Mononuclear cell (primary cell): Measurements from ENCODE around the gene ALK. TPM values are rescaled to one million over a fixed set of nuclear protein-coding genes. Genes with fewer than 3 reads are reported as not detected.

Source experiments
- H3K27me3 ChIP-seq: 2 replicates; pipeline ENCODE4 v1.6.0; 2011; ENCODE audit warnings: low read length, control low read depth; ENCODE audit not compliant: insufficient read depth
- H3K4me1 ChIP-seq: 2 replicates; pipeline ENCODE4 v1.5.1; 2011; ENCODE audit warnings: mild to moderate bottlenecking, low read length, control low read depth; ENCODE audit not compliant: insufficient read depth
- H3K4me3 ChIP-seq: 2 replicates; pipeline ENCODE4 v1.5.1; 2011; ENCODE audit warnings: mild to moderate bottlenecking, low read length, moderate library complexity
- H3K9me3 ChIP-seq: 2 replicates; pipeline ENCODE4 v1.5.1; 2011; ENCODE audit warnings: low read depth, mild to moderate bottlenecking, control low read depth, low read length
- total RNA-seq: library from RNA; depleted of rRNA; stranded (reverse); fragments of >200 nt; gene quantifications from one replicate; pipeline ENCODE4 v1.2.3, GENCODE V29; 2012

The ALK gene
- total RNA-seq, 1 donor: not detected

- Histone ChIP-seq H3K4me1 (no peaks in the 10 kb centered on the region), H3K4me3 (no peak overlapping the region), H3K9me3 (no peaks in the 10 kb centered on the region), H3K27me3 (peaks cover 6% of the 10 kb centered on the region)
Observed at GRCh38 chr2:29425866-29426265, 495.5 kb downstream of the ALK start.

DNA sequence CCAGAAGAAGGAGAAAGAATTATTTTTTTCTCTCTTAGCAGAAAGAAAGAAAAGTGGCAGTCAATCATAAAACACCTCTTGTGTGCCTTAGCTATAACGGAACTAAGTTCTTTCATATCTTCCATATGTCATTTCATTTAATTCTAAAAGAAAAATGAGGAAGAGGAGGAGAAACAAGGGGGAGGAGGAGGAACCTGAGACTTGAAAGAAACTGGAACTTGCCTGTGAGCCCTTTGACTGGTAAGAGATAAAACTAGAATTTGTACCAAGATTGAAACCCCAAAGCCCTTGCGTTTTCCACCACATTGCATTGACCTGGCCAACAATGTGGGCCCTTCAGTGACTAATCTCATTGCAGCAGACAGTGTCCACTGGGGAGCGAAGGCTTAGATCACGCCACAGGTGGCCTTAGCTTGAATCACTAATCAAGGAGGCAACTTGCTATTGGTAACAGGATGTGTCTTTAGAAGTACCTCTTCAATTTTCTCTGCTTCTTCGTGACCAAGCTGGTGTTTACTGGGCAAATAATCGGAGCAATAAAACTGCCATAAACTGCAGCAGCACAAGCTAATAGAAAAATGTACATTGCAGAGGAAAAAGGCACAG, 498.2 kb downstream of the ALK start:
- Histone ChIP-seq H3K4me3 (no peak overlapping the region), H3K9me3 (no peaks in the 10 kb centered on the region), H3K27me3 (peaks cover 6% of the 10 kb centered on the region), H3K4me1 (no peaks in the 10 kb centered on the region)

DNA sequence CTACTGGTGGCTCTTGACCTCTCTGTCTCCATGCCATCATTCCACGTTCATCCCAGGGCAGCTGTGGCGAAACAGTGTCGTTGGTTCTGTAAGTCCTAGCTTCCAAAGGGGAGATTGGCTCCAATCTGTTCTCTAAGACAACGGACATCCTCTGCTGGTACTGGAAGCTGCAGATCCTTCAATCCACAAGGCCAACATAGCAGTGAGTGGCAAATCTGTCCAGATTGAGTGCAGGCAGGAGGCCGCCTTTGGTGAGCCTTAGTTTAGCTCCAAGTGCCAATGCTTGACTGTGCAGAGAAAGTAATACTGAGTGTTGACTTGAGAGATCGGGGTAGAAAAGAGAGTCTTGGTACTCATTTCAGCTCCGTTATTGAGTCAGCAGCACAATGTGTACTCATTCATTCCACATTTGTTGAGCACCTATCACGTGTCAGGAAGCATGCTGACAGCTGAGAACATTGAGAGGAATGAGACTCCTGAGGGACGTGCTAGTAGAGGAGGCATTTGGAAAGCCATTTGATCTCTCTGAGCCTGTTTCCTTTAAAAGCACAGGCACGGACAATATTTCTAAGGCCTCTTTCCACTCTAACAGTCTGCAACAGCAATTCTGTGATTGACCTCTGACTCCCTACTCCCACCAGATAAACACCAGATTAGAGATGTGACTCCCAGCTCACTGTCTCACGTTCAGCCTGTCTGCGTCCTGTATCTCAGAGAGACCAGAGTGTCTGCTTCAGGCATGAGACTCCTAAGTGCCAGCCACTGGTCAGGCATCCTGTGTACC, 500.2 kb downstream of the ALK start:
- Histone ChIP-seq H3K9me3 (no peaks in the 10 kb centered on the region), H3K4me1 (no peaks in the 10 kb centered on the region)

DNA sequence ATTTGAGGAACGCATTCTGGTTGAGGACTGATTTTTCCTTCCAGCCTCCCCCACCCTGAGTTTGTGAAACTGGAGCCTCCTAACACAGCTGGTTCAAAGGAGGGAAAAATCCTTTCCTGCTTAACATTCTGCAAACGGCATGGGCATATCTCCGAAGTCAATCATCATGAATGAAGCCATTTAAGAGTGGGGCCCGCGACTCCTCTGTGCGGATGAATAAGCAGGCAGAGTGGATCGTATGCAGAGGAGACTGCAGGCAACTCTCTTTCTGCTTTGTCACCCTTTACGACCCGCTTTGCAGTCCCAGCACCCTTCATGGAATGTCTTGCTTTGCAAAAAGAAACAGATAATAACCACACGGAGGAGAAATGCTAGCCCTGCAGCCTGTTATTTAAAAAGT, 500.9 kb downstream of the ALK start:
- no peaks in the 10 kb centered on the region for H3K9me3 ChIP-seq
- H3K4me3 ChIP-seq: no peak overlapping the region
- H3K27me3 ChIP-seq: peaks cover 6% of the 10 kb centered on the region
- no peaks in the 10 kb centered on the region for H3K4me1 ChIP-seq

More for the DNA sequence above, 500.2 kb downstream of the ALK start:
- no peak overlapping the region for H3K4me3 ChIP-seq
- peaks cover 6% of the 10 kb centered on the region for H3K27me3 ChIP-seq

- no peak overlapping the region for H3K4me3 ChIP-seq
- no peaks in the 10 kb centered on the region for H3K27me3 ChIP-seq
Observed at GRCh38 chr2:29417630-29418029, 503.8 kb downstream of the ALK start.

DNA sequence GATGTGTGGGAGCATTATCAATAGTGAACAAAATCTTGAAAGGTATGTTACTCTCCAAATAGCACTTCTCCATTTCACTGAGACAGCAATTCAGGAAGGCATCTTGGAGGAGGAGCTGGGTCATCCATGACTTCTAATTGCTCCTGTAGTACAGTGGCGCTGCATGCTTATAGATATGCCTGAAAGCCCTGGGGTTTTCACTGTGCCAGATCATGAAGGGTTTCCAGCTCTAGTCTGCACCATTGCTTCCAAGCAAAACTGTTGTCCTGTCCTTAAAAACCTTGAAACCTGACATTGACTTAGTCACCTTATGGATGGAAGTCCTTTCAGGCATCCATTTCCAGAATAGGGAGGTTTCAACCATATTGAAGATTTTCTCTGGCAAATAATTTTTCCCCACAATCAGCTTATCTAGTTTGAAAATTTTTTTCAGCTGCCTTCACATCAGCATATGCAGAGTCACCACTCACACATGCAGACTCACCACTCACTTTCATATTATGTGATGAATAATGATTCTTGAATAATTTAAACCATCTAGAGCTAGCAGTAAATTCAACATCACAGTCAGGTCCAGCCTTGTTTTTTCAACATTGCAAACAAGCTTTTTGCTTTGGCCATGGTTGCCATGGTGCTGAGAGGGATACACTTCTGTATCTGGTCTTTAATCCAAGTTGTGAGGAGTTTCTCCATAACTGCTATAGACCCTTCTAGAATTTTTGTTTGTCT, 509.0 kb downstream of the ALK start:
- H3K4me1 ChIP-seq: no peaks in the 10 kb centered on the region
- no peaks in the 10 kb centered on the region for H3K9me3 ChIP-seq
- H3K4me3 ChIP-seq: no peak overlapping the region
- no peaks in the 10 kb centered on the region for H3K27me3 ChIP-seq

More at GRCh38 chr2:29417630-29418029, 503.8 kb downstream of the ALK start:
- no peaks in the 10 kb centered on the region for H3K9me3 ChIP-seq
- no peaks in the 10 kb centered on the region for H3K4me1 ChIP-seq

DNA sequence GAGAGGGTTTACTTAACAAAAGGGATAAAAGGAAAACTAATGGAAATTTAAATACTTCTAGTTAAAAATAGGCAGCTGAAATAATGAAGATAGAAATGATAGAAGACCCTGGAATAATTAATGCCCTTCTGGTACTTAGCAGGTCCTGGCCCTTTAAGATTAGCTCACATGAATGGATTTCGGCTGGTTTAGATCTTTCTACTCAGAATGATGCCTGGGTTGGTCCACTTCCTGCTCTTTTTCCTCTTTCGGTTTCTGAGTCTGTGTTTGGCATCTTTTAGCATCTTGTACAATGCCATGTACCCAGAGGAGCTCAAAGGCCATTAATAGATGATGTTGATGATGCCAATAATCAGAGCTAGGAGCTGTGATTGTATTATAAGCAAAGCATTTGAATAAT, 515.7 kb downstream of the ALK start:
- no peaks in the 10 kb centered on the region for H3K27me3 ChIP-seq
- no peaks in the 10 kb centered on the region for H3K4me1 ChIP-seq
- H3K4me3 ChIP-seq: no peak overlapping the region
- H3K9me3 ChIP-seq: no peaks in the 10 kb centered on the region

DNA sequence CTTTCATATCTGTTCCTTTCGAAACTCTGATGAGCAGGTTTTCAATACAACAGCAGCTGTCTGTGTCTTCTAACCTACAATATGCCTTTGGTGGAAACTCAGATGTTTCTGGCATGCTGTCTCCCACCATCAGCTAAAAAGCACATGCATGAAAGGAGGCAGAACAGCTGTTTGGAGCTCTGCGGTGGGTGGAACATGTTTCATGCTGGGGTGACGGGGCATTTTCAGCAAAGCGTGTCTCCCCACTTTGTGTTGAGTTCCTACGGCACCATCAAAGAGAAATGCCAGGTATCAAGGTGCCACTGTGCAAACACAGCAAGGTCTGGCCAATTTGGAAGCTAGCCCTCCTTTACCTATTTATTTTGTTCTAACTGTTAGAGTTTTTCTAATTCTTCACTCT, 516.1 kb downstream of the ALK start:
- Histone ChIP-seq H3K4me1 (no peaks in the 10 kb centered on the region), H3K4me3 (no peak overlapping the region), H3K9me3 (no peaks in the 10 kb centered on the region), H3K27me3 (no peaks in the 10 kb centered on the region)

DNA sequence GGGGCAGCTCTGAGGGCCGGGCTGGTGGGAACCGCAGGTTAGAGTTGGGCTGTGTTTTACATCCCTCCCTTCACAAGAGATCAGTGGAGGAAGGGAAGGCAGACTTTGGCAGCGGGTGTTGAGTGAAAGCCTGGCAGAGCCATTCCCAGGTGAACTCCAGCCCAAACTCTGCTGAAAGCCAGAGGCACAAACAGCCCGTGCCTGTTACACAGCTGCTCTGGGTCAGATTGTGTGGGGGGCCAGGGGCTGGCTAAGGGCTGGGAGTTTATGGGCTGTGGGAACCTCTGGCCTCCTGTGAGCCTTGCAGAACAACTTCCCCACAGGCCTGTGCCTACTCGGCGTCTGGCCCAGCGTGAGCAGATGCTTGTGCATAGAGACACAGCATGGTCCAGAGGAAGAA, 519.4 kb downstream of the ALK start:
- Histone ChIP-seq H3K27me3 (no peaks in the 10 kb centered on the region), H3K9me3 (no peaks in the 10 kb centered on the region), H3K4me1 (no peaks in the 10 kb centered on the region), H3K4me3 (no peak overlapping the region)

GRCh38 chr2:29400930-29401653, 520.3 kb downstream of the ALK start:
- Histone ChIP-seq H3K4me3 (no peak overlapping the region), H3K27me3 (no peaks in the 10 kb centered on the region), H3K9me3 (no peaks in the 10 kb centered on the region), H3K4me1 (no peaks in the 10 kb centered on the region)

GRCh38 chr2:29398384-29399237, 522.8 kb downstream of the ALK start:
- no peaks in the 10 kb centered on the region for H3K27me3 ChIP-seq
- H3K4me1 ChIP-seq: no peaks in the 10 kb centered on the region
- no peaks in the 10 kb centered on the region for H3K9me3 ChIP-seq
- no peak overlapping the region for H3K4me3 ChIP-seq

DNA sequence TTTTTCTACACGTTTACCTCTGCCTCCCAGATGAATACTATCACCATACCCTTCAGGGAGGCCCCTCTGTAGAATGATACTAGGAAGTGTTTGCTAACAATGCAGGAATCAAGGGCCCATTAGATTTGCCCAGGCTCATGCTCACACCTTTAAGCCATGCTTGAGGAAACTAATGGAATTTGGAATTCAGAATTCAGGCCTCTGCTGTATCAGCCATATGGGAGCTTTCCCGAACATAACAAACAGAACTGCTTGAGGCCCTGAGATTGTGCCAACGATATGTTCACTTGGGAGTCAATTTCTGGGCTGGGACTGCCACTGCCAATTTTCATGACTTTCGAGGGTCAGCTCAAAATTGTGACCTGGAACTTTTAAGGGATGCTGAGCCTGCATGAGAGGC, 523.7 kb downstream of the ALK start:
- Histone ChIP-seq H3K4me1 (no peaks in the 10 kb centered on the region), H3K9me3 (no peaks in the 10 kb centered on the region), H3K4me3 (no peak overlapping the region), H3K27me3 (no peaks in the 10 kb centered on the region)

DNA sequence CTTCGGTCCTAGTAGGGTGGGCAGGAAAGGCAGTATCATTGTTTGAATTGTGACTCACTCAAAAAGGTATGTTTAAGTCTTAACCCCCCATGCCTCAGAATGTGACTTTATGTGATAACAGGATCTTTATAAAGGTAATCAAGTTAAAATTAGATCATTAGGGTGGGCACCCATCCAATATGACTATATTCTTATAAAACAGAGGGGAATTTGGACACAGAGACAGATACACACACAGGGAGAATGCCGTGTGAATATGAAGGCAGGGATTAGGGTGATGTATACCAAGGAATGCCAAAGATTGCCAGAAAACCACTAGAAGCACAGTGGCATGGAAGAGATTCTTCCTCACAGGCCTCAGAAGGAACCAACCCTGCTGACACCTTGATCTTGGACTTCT, 524.3 kb downstream of the ALK start:
- H3K9me3 ChIP-seq: no peaks in the 10 kb centered on the region

DNA sequence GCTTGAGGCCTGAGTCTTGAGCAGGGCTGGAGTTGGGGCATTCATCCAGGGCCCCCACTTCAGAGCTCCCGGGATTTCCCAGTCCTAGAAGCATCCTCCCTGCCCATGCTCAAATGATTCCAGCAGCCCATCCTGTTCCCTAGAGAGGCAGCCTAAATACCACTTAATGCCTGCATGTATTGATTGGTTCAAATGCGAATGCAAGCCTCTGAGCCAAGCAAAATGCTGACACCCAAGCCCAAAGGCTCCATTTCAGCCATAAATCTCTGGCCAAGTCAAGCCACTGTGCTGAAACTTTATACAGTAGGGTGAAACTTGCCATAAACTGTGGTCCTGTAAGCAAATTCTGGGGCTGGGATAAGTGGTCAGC, 526.4 kb downstream of the ALK start:
- no peak overlapping the region for H3K4me3 ChIP-seq
- no peaks in the 10 kb centered on the region for H3K4me1 ChIP-seq
- H3K9me3 ChIP-seq: no peaks in the 10 kb centered on the region
- no peaks in the 10 kb centered on the region for H3K27me3 ChIP-seq

More for the DNA sequence above, 524.3 kb downstream of the ALK start:
- H3K27me3 ChIP-seq: no peaks in the 10 kb centered on the region
- no peak overlapping the region for H3K4me3 ChIP-seq
- H3K4me1 ChIP-seq: no peaks in the 10 kb centered on the region
